NT2/D1 (cell line): ENCODE data around the gene EPC1.
"Not testable (repeated sequence)": the region's sequence is repeated elsewhere in the genome, so short reads cannot be mapped to it uniquely, and the experiment has no call there.

Source experiments
- DNase-seq: peaks from one replicate; pipeline ENCODE4 v3.0.0-alpha.2; 2011; ENCODE audit warnings: low read depth, low spot score
- H3K27me3 ChIP-seq: 2 replicates; pipeline ENCODE4 v1.6.0; 2011; ENCODE audit warnings: mild to moderate bottlenecking; ENCODE audit not compliant: insufficient read length, insufficient read depth
- H3K36me3 ChIP-seq: 2 replicates; pipeline ENCODE4 v1.6.1; 2011; ENCODE audit warnings: mild to moderate bottlenecking, low read length, mixed read lengths; ENCODE audit not compliant: insufficient read depth, insufficient read length
- H3K4me1 ChIP-seq: 2 replicates; pipeline ENCODE4 v1.5.1; 2011; ENCODE audit not compliant: insufficient read depth, insufficient read length
- H3K4me3 ChIP-seq: 2 replicates; pipeline ENCODE4 v1.5.1; 2011; ENCODE audit warnings: low read depth; ENCODE audit not compliant: insufficient read length
- H3K9ac ChIP-seq: 2 replicates; pipeline ENCODE4 v1.6.0; 2011; ENCODE audit warnings: low read depth; ENCODE audit not compliant: insufficient read length
- H3K9me3 ChIP-seq: 2 replicates; pipeline ENCODE4 v1.5.1; 2011; ENCODE audit warnings: mild to moderate bottlenecking, low read length; ENCODE audit not compliant: insufficient read depth
- SUZ12 ChIP-seq: IDR thresholded peaks from 2 replicates; pipeline ENCODE4 v1.6.1; 2011; ENCODE audit not compliant: insufficient read length, insufficient read depth; ENCODE audit errors: extremely low read depth
- YY1 ChIP-seq: IDR thresholded peaks from 2 replicates; pipeline ENCODE4 v1.6.1; 2011; ENCODE audit not compliant: insufficient read length, insufficient read depth
- ZNF274 ChIP-seq: IDR thresholded peaks from 2 replicates; pipeline ENCODE4 v1.6.1; 2011; ENCODE audit warnings: mild to moderate bottlenecking, low read depth, low read length

EPC1 gene

GRCh38 chr10:32346551-32347362 lies at the start of gene EPC1:
Gene EPC1 (minus strand): TSS chr10:32347158. CDS start chr10:32346915, 243 bp downstream.
- TF ChIP-seq SUZ12 (no peak), YY1 (peak; percentile 76)
- Histone ChIP-seq H3K9me3 (no peaks in the 10 kb centered on the region), H3K27me3 (no peaks in the 10 kb centered on the region), H3K36me3 (peaks cover 11% of the 10 kb centered on the region), H3K4me3 (peak within 1 kb of the TSS; percentile 96), H3K9ac (peak within 1 kb of the TSS; percentile 100), H3K4me1 (no peaks in the 10 kb centered on the region)
- peak; percentile 60 for DNase-seq

GRCh38 chr10:32393911-32394310 lies 47.0 kb upstream of the EPC1 start:
- Histone ChIP-seq H3K4me3 (no peak overlapping the region), H3K36me3 (no peaks in the 10 kb centered on the region), H3K27me3 (no peaks in the 10 kb centered on the region), H3K9ac (no peak overlapping the region), H3K9me3 (no peaks in the 10 kb centered on the region), H3K4me1 (no peaks in the 10 kb centered on the region)
- DNase-seq: no peak
- TF ChIP-seq YY1: no peak
- no peak for TF ChIP-seq SUZ12
- TF ChIP-seq ZNF274: no peak

GRCh38 chr10:32392284-32392683 lies 45.3 kb upstream of the EPC1 start:
- not testable (repeated sequence) for H3K9ac ChIP-seq, H3K9me3 ChIP-seq, H3K4me1 ChIP-seq, H3K4me3 ChIP-seq, DNase-seq, H3K36me3 ChIP-seq, H3K27me3 ChIP-seq

GRCh38 chr10:32390193-32390592 lies 43.2 kb upstream of the EPC1 start:
- DNase-seq: no peak
- H3K4me1 ChIP-seq: no peaks in the 10 kb centered on the region
- no peak overlapping the region for H3K4me3 ChIP-seq
- no peaks in the 10 kb centered on the region for H3K36me3 ChIP-seq
- H3K9ac ChIP-seq: no peak overlapping the region
- TF ChIP-seq YY1 (no peak), ZNF274 (no peak), SUZ12 (no peak)
- H3K9me3 ChIP-seq: no peaks in the 10 kb centered on the region
- H3K27me3 ChIP-seq: no peaks in the 10 kb centered on the region

GRCh38 chr10:32388258-32389027 lies 41.5 kb upstream of the EPC1 start:
- no peak for TF ChIP-seq ZNF274
- no peak for TF ChIP-seq SUZ12
- no peak for TF ChIP-seq YY1
- H3K36me3 ChIP-seq: no peaks in the 10 kb centered on the region
- no peak overlapping the region for H3K4me3 ChIP-seq
- DNase-seq: no peak
- no peak overlapping the region for H3K9ac ChIP-seq
- no peaks in the 10 kb centered on the region for H3K27me3 ChIP-seq
- H3K9me3 ChIP-seq: no peaks in the 10 kb centered on the region
- peaks cover 3% of the 10 kb centered on the region for H3K4me1 ChIP-seq

GRCh38 chr10:32386623-32387260 lies 39.8 kb upstream of the EPC1 start:
- Histone ChIP-seq H3K4me1 (peaks cover 3% of the 10 kb centered on the region), H3K9ac (no peak overlapping the region), H3K36me3 (no peaks in the 10 kb centered on the region), H3K27me3 (no peaks in the 10 kb centered on the region), H3K9me3 (no peaks in the 10 kb centered on the region), H3K4me3 (no peak overlapping the region)
- DNase-seq: no peak
- TF ChIP-seq ZNF274: no peak
- TF ChIP-seq YY1: no peak
- TF ChIP-seq SUZ12: no peak

GRCh38 chr10:32384171-32384570 lies 37.2 kb upstream of the EPC1 start:
- Histone ChIP-seq H3K4me3 (no peak overlapping the region), H3K9me3 (no peaks in the 10 kb centered on the region), H3K27me3 (no peaks in the 10 kb centered on the region), H3K36me3 (no peaks in the 10 kb centered on the region), H3K4me1 (peaks cover 3% of the 10 kb centered on the region), H3K9ac (no peak overlapping the region)
- TF ChIP-seq SUZ12 (no peak), ZNF274 (no peak), YY1 (no peak)
- DNase-seq: no peak
